NCI-H2171 (cell line): ENCODE measurements around the gene CAMK2D.
"Not testable (repeated sequence)": the region's sequence is repeated elsewhere in the genome, so short reads cannot be mapped to it uniquely, and the experiment has no call there.

Experiments
- DNase-seq: peaks from one replicate; lab custom pipeline; 2025; lab: John Stamatoyannopoulos, UW

Gene CAMK2D

DNA sequence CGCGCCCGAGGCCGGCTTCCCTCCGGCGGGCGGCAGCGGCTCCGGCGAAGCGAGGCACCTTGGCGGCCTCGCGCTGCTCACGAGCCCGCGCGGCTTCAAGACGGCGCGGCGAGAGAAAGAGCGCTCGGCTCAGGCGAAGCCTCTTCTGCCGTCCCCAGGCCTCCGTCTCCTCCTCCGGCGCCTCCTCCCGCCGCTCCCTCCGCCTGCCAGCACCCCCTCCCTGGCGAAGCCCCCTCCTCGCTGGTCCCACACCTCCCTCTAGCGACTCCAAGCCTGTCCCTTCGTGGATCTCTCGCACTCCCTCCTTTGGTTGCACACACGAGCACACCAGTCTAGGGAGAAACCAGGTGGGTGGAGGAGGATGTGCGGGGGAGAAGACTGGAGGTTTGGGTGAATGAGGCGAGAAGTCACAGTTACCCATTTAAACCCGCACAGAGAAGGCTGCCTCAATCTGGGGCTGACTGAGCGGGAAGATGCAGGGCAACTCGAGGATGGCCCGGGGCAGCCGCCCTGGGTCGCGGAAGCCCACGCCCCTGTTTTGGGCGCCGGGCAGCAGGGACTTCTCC, at the start of gene CAMK2D:
TSS of gene CAMK2D (minus strand) at position 119 of the 566 bp plus-strand sequence. CDS start 670 bp downstream, outside the sequence.
- DNase-seq: peak; percentile 61

DNA sequence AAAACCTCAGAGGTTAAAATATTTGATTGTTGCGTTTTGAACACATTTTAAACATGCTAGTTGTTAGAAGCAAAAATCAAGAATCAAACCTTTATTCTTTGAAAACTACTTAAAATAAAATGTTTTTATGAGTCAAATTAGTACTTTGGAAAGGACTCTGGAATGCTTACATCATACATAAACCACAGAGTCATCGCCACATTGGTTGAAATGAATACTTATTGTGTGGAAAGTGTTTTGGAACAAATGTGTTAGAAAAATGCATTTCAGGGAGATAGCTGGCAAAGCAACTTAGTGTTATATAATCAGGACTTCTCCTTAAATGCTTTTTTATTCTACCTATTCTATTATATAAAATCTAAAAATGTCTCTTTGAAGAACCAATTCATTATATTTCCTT, 49.4 kb upstream of the CAMK2D start:
- no peak for DNase-seq

DNA sequence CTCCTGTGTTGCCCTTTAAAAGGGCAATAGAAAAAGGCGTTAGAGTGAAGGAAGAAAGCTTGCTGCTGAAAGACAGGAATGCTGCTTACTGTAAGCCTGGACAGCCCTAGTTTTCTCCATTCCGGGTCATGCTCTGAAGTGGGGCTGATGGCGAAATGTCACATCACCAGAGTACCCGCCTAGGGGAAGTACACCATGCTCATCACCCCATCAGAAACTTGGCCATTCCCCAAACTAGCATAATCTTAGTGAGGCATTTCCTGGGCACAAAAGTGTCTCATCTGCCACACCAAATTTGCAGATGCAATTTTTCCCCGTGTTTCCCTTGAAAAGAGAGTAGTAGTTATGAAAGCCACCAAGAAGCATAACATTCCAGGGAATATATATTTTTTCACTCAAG, 47.8 kb upstream of the CAMK2D start:
- no peak for DNase-seq

DNA sequence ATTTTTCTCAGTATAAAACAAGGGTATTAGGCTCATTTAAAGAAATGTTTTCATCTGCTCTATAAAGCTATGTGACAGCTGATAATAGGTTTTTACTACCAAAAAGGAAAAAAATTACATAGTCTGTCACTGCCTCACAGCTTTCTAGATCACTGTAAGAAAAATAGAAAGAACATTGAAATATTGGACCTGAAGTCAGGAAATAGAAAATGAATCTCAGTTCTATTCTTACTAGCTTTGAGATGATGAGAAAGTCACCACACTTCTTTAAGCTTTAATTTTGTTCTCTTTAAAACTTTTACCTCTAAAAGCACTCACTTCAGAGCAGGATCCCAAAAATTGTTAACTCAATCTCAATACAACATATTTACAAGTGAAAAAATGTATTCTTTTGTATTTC, 45.3 kb upstream of the CAMK2D start:
- no peak for DNase-seq

DNA sequence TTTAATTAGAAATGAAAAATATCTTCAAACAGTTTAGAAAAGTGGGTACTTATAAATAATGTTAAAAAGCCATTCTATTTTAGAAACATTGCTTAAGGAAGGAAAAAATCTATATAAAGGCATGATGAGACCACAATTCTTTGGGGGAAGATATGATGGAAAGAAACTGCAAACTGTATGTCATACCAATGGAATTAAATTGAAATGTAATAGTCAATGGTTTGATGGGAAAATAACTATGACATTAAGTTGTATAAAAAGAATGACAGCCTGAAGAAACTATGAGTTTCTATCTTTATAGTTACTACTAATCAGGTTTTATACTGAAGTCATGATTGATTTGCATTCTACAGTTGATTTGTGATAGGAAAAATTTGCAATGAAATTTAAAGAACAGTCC, 40.3 kb upstream of the CAMK2D start:
- DNase-seq: no peak

DNA sequence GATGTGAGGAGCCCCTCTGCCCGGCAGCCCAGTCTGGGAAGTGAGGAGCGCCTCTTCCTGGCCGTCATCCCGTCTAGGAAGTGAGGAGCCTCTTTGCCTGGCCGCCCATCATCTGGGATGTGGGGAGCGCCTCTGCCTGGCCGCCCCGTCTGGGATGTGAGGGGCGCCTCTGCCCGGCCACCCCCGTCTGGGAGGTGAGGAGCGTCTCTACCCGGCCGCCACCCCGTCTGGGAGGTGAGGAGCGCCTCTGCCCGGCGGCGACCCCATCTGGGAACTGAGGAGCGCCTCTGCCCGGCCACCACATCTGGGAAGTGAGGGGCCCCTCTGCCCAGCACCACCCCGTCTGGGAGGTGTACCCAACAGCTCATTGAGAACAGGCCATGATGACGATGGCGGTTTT, 34.8 kb upstream of the CAMK2D start:
- not testable (repeated sequence) for DNase-seq

DNA sequence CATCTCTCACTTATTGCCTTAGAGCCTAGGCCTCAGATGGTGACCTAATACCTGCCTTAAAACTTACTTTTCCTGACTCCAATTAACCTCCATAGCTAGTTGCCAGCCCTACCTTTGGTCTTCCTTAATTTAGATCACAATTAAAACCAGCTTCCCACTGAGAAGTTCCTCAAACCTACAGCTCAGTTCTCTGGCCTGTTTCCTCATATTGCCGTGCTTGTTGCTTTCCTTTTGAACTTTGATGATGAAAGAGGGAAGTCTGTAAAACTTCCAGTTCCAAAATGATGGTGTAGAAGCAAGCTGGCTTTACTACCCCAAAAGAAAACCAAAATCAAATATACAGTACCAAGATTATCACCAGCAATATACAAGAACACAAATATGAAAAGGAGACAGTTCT, 28.9 kb upstream of the CAMK2D start:
- DNase-seq: no peak

DNA sequence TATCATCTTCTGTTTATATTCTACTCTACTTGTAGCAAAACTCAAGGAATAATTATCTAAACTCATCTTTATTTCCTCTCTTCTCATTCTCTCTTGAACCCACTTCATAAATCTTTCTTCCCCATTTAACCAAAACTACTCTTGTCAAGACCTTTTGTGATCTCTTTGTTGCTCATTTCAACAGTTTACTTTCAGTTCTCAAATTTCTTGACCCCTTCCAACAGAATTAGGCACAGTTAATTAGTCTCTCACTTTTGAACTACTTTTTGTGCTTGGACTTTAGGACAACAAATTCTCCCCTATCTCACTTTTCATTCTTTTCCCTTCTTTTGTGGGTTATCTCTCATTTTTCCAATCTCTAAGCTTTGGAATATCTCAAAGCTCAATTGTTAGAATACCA, 27.4 kb upstream of the CAMK2D start:
- no peak for DNase-seq

DNA sequence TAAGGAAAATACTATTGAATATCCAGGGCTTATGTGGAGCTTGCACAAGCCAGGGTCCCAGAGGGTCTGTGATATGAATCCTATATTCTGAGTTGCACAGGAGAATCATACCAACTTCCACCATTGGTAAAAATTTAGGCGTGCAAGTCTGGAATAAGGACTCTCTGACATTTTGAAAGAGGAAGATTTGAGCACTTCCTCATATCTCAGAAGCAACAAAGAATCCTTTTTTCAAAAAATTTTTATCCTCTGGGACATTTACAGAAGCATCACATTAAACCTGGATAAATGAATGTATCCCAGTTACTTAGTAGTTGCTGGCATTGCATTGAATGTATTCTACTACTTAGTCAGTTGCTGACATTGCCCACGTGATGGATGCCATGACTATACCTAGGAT, 24.2 kb upstream of the CAMK2D start:
- no peak for DNase-seq

DNA sequence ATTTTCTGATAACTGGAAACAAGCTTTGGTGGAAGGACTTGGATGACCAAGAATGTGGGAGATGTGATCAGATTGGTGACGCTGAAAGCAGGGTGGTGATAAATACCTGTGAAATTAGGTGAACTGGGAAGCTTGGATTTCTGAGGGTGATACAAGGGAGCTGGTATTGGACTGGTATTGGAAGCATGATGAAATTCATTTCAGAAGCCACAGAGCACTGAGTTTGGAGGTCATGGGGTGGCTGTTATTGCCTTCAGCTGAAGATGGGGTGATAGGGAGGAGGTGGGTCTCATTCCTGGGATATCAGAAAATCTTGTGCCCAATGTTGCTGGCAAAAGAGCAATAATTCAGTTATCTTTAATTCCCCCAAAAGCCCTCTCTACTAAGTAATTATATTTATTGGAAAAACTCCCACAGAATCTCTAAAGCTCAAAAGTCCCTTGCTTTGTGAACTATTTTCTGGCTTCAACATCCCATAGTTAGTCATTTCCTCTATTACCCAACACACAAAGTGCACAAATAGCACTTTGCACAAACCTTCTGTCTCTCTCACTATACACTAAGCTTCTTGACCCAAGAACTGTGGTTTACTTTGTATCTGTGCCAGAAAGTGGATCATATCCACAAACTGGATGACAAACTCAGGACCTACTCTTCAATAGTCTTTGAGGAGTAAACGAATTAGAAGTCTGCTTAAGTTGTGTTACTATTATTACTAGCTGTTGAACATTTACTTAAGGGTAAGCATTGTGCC, 23.1 kb upstream of the CAMK2D start:
- DNase-seq: no peak

DNA sequence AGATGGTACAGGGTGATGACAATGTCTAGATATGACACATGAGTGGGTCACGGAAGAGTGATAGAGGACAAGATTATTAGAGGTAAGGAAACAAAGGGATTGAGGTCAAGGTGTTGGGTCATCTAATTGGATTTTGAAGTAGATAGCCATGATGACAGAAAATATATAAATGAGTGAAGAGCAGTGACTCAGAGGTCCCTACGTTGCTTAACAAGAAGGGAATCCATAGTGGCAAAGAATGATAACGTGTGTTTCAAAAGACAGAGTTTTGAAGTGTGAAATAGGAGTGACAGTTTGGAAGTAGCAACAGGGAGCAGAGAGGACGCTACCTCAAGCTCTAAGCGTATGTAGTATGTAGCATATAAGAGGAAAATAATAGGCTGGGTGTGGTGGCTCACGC, 22.2 kb upstream of the CAMK2D start:
- DNase-seq: no peak

DNA sequence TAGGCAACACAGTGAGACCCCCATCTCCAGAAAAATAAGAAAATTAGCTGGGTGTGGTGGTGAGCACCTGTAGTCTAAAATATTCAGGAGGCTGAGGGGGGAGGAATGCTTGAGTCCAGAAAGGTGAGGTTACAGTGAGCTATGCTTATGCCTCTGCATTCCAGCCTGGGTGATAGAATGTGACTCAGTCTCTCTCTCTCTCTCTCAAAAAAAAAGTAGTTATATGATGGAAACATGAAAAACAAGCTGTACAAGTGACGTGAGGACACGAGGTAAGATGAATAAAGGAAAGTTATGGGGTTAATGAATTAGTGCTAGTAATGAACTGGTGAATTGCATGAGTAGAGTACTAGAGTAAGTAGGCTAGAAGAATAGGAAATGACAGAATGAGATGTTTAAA, 21.8 kb upstream of the CAMK2D start:
- no peak for DNase-seq

DNA sequence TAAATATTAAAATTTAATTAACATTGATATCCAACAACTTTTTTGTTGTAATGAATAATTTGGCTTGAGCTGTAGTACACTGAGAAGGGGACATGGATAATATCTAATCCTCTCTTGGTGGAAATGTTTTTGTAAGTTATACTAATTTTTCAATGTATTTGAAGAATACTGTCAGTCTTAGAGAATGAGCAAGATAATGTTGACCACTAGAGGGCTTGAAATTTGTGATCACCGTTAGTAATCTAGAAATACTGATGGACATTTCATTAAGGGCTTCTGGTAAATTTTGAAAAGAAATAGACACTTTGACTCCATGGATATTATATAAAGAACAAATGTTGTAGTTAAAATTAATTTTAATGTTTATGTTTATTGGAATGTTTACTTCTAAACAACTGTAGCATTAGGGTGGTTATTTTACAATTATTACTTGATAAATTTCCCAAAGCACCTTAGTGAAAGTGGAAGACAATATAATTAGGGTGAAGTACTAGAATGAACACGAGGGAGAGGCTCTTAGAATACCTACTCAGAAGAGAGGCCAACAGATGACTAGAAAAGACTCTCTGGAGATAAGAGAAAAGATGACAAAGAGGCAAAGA, 20.0 kb upstream of the CAMK2D start:
- peak; percentile 1 for DNase-seq

DNA sequence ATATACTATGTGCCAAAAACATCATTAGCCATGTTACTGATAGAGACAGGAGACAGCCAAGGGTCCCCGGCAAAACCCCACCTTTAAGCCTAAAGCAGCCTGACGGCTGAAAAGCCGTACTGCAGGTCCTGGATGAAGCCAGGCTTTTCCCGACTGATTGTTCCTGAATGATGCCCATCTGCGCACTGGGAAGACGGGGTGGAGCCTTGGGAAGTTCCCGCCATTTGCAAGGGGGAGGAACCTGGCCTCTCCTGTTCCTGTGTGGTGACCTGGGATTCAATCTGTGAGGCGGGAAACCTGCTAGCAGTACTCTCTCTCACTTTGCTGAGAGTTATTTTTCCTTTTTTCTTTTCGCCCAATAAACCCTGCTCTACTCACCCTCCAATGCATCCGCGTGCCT, 15.1 kb upstream of the CAMK2D start:
- no peak for DNase-seq

DNA sequence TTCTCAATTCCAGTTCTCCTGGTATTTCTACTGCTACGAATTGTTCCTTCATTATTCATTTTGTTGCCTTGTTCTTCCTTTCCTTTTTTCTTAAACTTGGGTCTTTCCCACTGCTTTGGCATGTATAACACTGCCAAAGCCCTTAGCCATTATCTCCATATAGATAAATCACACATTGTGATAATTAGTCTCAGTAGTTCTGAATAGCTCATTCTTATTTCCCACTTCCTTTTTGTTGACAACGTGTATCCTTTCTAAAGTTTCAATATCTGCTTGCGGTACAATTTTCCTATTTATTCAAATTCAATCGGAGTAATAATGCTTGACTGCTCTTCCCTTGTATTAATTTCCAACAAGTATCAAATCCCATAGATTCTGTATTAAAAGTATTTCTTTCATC, 14.5 kb upstream of the CAMK2D start:
- DNase-seq: no peak

DNA sequence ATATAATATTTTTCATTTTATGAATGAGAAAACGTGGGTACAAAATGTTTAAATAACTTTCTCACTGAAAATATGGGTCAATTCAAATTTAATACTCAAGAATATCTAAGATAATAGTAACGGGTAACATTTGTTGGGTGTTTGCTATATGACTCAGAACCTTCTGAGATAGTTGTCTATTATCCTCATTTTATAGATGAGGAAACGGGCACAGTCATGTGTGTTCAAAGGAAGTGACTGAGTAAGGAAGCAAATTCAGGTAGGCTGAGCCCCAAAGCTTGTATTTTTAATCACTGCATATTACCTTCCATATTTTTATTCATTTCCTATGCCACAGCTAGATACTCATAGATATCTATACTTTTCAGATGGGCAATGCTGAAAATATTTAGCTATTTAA, 12.2 kb upstream of the CAMK2D start:
- DNase-seq: no peak

DNA sequence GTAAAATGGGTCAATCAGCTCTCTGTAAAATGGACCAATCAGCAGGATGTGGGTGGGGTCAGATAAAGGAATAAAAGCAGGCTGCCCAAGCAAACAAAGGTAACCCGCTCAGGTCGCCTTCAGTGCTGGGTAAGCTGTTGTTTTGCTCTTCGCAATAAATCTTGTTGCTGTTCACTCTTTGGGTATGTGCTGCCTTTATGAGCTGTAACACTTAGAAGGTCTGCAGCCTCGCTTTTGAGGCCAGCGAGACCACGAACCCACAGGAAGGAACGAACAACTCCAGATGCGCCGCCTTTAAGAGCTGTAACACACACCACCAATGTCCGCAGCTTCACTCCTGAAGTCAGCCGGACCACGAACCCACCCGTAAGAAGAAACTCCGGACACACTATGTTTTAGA, 11.5 kb upstream of the CAMK2D start:
- DNase-seq: no peak

DNA sequence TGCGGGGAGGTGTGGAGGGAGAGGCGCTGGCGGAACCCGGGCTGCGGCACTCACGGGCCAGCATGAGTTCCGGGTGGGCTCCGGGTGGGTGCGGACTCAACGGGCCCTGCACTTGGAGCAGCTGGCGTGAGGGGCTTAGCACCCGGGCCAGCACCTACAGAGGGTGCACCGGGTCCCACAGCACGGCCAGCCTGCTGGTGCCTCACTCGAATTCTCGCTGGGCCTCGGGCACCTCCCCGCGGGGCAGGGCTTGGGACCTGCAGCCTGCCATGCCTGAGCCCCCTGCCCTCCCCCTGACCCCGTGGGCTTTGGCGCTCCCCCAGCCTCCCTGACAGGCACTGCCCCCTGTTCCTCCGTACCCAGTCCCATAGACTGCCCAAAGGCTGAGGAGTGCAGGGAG, 10.8 kb upstream of the CAMK2D start:
- DNase-seq: no peak

DNA sequence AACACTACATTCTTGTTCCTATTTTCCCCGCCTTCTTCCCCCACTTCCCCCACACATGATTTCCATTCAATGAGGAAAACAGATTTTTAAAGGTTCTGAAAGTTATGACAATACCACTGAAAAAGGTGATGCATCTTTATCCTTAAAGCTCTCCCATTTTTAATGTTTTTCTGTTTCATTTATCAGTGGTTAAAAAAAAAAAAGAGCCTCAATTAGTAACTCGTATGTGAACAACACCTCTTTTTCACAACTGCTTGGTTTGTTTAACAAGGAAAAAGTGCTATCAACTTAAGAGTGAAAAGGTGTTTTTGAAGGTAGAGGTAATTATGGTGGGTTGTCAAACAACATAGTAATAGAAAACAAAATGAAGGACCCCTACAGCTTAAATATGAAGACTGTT, 8.2 kb upstream of the CAMK2D start:
- no peak for DNase-seq

DNA sequence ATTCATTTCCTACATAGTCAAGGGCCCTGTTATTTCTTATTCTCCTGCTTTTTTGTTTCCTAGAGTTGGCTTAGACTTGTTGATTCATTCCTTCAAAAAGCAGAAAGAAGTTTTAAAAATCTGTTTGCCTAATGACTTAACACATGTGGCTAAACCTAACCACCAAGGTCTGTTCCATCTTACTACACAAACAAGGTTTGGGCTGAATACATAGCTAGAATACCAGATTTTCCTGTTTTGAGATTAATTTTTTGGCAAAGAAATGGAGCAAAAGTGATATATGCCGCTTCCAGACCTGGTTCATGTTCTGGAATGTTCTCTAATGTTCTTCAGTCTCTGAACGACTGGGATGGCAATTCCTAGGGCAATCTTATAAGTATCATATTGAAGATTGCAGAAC, 7.4 kb upstream of the CAMK2D start:
- no peak for DNase-seq

DNA sequence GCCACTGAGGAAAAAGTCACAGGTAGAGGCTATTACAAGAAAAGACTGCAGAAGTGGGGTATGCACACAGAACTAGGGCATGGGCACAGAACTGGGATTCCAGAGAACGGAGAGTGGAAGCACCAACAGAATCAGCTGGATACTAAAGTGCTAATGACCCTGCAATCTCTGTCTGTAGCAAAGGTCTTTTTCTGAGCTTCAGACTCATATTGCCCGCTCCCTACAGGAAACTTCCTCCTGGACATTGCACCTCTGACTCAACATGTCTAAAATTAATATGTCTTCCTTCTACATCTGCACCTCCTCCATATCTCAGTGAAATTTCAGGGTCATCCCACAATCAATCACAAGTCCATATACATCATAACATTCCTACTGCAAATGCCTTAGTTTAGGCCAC, 5.3 kb upstream of the CAMK2D start:
- no peak for DNase-seq

DNA sequence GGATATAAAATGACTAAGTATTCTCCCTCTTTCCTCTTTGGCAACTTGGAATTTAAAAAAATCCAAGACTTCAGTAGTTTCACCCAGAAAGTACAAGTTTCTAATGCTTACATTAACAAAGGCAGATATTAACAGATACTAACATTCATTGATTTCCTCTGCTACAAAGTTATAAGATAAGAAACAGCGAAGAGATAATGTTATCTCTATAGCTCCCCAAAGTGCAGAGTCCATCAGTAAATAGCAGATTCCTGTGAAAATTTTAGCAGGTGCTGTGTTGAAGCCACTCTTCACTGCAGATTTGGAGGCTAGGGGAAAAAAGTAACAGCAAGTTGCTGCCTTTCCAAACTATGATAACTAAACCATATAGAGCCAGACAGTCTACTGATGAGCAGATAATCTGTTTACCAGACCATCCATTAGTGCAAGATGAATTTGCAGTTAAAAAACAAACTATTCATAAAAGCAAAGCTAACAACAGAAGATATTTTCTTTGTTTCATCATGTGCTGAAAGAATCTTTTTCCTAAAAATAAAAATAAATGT, 3.3 kb upstream of the CAMK2D start:
- DNase-seq: no peak

DNA sequence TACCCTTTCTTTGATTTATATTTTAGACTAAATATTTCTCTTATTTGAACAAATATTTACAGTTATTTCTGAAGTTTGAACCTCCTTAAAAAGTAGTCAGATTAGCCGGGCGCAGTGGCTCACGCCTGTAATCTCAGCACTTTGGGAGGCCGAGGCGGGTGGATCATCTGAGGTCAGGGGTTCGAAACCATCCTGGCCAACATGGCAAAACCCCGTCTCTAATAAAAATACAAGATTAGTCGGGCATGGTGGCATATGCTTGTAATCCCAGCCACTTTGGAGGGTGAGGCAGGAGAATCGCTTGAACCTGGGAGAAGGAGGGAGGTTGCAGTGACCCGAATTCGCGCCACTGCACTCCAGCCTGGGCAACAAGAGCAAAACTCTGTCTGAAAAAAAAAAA, 2.4 kb upstream of the CAMK2D start:
- not testable (repeated sequence) for DNase-seq

DNA sequence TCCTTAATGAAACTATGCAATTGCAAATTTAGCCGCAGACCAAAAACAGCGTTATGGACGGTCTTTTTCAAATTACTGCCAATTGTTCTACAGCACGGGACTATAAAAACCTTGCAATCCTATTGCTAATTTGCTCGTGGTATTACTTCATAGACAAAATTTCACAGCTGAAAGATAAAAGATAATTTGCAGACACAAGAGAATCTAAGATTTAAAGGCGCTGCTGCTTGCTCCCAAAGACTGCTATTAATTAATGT, 1.4 kb upstream of the CAMK2D start:
- DNase-seq: no peak
